ENCODE data around the gene GABPB2. TPM values are rescaled to one million over a fixed set of nuclear protein-coding genes. Genes with fewer than 3 reads are reported as not detected.

The GABPB2 gene
- total RNA-seq, 4 donors from 2014 or later: 16.5 to 23.5 (median 20.6) TPM

GRCh38 chr1:151051356-151052009, 19.1 kb upstream of the GABPB2 start:
- TF ChIP-seq CTCF (IDR thresholded peaks at IDR 0.05; ENCODE audit: low read depth): no peak

- no peak for TF ChIP-seq CTCF (IDR thresholded peaks at IDR 0.05; ENCODE audit: low read depth)
Measured at GRCh38 chr1:151054971-151055547, 15.5 kb upstream of the GABPB2 start.

- no peak for TF ChIP-seq CTCF (IDR thresholded peaks at IDR 0.05; ENCODE audit: low read depth)
Measured at GRCh38 chr1:151055581-151055980, 15.0 kb upstream of the GABPB2 start.

GRCh38 chr1:151056149-151056548, 14.4 kb upstream of the GABPB2 start:
- TF ChIP-seq CTCF (IDR thresholded peaks at IDR 0.05; ENCODE audit: low read depth): no peak

- TF ChIP-seq CTCF (IDR thresholded peaks at IDR 0.05; ENCODE audit: low read depth): no peak
Measured at GRCh38 chr1:151058692-151059091, 11.9 kb upstream of the GABPB2 start.

GRCh38 chr1:151059109-151060006, 11.2 kb upstream of the GABPB2 start, which contains the start of gene CDC42SE1:
Gene CDC42SE1 (minus strand): TSS chr1:151059622. CDS start chr1:151055730, 3,892 bp downstream.
- no peak for TF ChIP-seq CTCF (IDR thresholded peaks at IDR 0.05; ENCODE audit: low read depth)
